ENCODE results near the gene DPP4. TPM values are rescaled to one million over a fixed set of nuclear protein-coding genes. Genes with fewer than 3 reads are reported as not detected.

The DPP4 gene
- total and polyA plus RNA-seq, 2 of the 4 experiments (the other 2 are of a cell fraction) = 13.2 to 19.0 TPM

- Histone ChIP-seq H3K4me3 (ENCODE audit: insufficient read depth, low read depth, low read length) (no peak overlapping the region), H4K20me1 (ENCODE audit: insufficient read depth, low read length) (no peaks in the 10 kb centered on the region), H2BK120ac (ENCODE audit: low read depth, low read length) (no peak overlapping the region), H3K56ac (ENCODE audit: extremely low read depth, insufficient read depth, low read length) (no peak overlapping the region), H2BK20ac (ENCODE audit: low read depth, low read length) (no peak overlapping the region), H4K5ac (ENCODE audit: low read depth, low read length) (no peak overlapping the region), H3K23ac (ENCODE audit: low read depth, low read length) (no peak overlapping the region), H3K4ac (ENCODE audit: low read depth, low read length) (no peak overlapping the region), H2BK5ac (ENCODE audit: low read depth, low read length, poor library complexity, severe bottlenecking) (no peak overlapping the region), H3K9ac (ENCODE audit: low read depth, low read length) (no peak overlapping the region), H3K9me3 (ENCODE audit: control insufficient read depth, insufficient read depth, low read length) (peaks cover 7% of the 10 kb centered on the region), H2AK9ac (replicated peaks; ENCODE audit: low read depth, low read length, poor library complexity) (no peak overlapping the region), H2BK15ac (ENCODE audit: low read depth, low read length) (no peak overlapping the region), H3K36me3 (ENCODE audit: control insufficient read depth, insufficient read depth, low read length) (no peaks in the 10 kb centered on the region), H2AK5ac (ENCODE audit: low read depth, low read length) (no peak overlapping the region), H3K79me1 (ENCODE audit: low read depth in 1 of 2, low read length in 2 of 2) (no peaks in the 10 kb centered on the region), H4K8ac (ENCODE audit: low read depth in 2 of 2, low read length in 2 of 2) (no peak overlapping the region), H3K18ac (ENCODE audit: low read depth, low read length) (no peak overlapping the region), H3K27ac (ENCODE audit: insufficient read depth, low read length) (no peak overlapping the region), H3K4me1 (ENCODE audit: control insufficient read depth, insufficient read depth, low read length) (peaks cover 9% of the 10 kb centered on the region), H3K9me1 (ENCODE audit: insufficient read depth, low read length) (peaks cover 4% of the 10 kb centered on the region), H4K91ac (ENCODE audit: insufficient read depth, low read depth, low read length) (no peak overlapping the region), H3K27me3 (ENCODE audit: control insufficient read depth, insufficient read depth, low read length) (no peaks in the 10 kb centered on the region), H3K14ac (replicated peaks; ENCODE audit: low read depth, low read length) (no peak overlapping the region), H3K4me2 (ENCODE audit: low read depth, low read length) (no peak overlapping the region), H2AFZ (replicated peaks; ENCODE audit: low read length, poor library complexity) (no peak overlapping the region)
- BruUV-seq (replicated peaks) = no TSS peak
- DNase-seq (no peak), ATAC-seq (ENCODE audit: low read depth) (no peak)
- ChIA-PET CTCF (interaction anchor here (1.0 kb wide), 1 partner anchor 22 kb away, joined by 3 read pairs; no protein-coding TSS in a partner anchor), POLR2A (ENCODE audit: unreplicated experiment) (no interaction called here)
- no CpG with 5 or more reads among the region's 2 CpGs for WGBS, 2 experiments (ENCODE audit: extremely low coverage in 2 of 2, insufficient read length in 1 of 2)
- intact Hi-C loops (cut with micrococcal nuclease) = no loop called here
- dilution Hi-C loops (cut with HindIII; ENCODE audit: low sequenced_read_pairs, unreplicated experiment) = no loop called here
- in situ Hi-C loops (cut with MboI; ENCODE audit: low sequenced_read_pairs) = no loop called here
- TF ChIP-seq RFX5 (IDR thresholded peaks at IDR 0.05; ENCODE audit: low read depth, low read length) (no peak), NFE2L2 (IDR thresholded peaks at IDR 0.05; ENCODE audit: low read depth, low read length) (no peak), ELK1 (IDR thresholded peaks at IDR 0.05; ENCODE audit: borderline replicate concordance, low read depth, low read length) (no peak), BHLHE40 (IDR thresholded peaks at IDR 0.05; ENCODE audit: low read depth, low read length) (no peak), MXI1 (IDR thresholded peaks at IDR 0.05; ENCODE audit: borderline replicate concordance, low read depth, low read length) (no peak), RAD21 (IDR thresholded peaks at IDR 0.05; ENCODE audit: low read length) (no peak), CEBPB (IDR thresholded peaks at IDR 0.05; ENCODE audit: low read depth, low read length) (no peak), USF2 (IDR thresholded peaks at IDR 0.05; ENCODE audit: low read depth, low read length) (no peak), FOS (IDR thresholded peaks at IDR 0.05; ENCODE audit: low read depth, low read length) (no peak), MAZ (IDR thresholded peaks at IDR 0.05; ENCODE audit: borderline replicate concordance, low read depth, low read length) (no peak), MAFK (IDR thresholded peaks at IDR 0.05; ENCODE audit: low read depth, low read length) (no peak), CHD1 (IDR thresholded peaks at IDR 0.05; ENCODE audit: low read depth, low read length) (no peak), SMC3 (IDR thresholded peaks at IDR 0.05; ENCODE audit: low read depth, low read length) (no peak), POLR2A (IDR thresholded peaks at IDR 0.05; ENCODE audit: low read depth, low read length) (no peak), RCOR1 (IDR thresholded peaks at IDR 0.05; ENCODE audit: insufficient replicate concordance, low read length) (no peak)
- TF ChIP-seq, protein P1, sequence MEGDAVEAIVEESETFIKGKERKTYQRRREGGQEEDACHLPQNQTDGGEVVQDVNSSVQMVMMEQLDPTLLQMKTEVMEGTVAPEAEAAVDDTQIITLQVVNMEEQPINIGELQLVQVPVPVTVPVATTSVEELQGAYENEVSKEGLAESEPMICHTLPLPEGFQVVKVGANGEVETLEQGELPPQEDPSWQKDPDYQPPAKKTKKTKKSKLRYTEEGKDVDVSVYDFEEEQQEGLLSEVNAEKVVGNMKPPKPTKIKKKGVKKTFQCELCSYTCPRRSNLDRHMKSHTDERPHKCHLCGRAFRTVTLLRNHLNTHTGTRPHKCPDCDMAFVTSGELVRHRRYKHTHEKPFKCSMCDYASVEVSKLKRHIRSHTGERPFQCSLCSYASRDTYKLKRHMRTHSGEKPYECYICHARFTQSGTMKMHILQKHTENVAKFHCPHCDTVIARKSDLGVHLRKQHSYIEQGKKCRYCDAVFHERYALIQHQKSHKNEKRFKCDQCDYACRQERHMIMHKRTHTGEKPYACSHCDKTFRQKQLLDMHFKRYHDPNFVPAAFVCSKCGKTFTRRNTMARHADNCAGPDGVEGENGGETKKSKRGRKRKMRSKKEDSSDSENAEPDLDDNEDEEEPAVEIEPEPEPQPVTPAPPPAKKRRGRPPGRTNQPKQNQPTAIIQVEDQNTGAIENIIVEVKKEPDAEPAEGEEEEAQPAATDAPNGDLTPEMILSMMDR (conservative IDR thresholded peaks at IDR 0.05; ENCODE audit: low read depth, low read length) = no peak
These were observed 5.5 kb upstream of the DPP4 start for GRCh38 chr2:162079514-162079913.
